ENCODE results near the gene NTRK3.

DNA sequence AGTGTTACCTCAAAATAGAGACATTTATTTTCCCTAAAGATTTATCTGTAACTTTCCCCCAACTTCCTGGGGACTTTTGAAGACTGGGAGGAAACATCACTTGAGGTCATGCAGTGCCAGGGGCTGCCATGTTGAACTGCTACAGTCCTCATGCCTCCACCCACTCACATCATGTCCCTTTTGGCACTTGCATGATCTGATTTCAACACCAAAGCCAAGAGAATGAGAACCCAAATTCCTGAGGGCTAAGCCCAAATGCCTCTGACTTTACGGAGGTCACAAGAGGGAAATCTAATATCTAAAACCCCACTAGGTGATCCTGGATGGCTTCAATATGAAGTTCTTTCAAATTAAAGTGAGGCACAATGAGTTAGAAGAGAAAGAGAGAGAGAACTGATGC, 213.1 kb downstream of the NTRK3 start:
- TF ChIP-seq, protein P1, sequence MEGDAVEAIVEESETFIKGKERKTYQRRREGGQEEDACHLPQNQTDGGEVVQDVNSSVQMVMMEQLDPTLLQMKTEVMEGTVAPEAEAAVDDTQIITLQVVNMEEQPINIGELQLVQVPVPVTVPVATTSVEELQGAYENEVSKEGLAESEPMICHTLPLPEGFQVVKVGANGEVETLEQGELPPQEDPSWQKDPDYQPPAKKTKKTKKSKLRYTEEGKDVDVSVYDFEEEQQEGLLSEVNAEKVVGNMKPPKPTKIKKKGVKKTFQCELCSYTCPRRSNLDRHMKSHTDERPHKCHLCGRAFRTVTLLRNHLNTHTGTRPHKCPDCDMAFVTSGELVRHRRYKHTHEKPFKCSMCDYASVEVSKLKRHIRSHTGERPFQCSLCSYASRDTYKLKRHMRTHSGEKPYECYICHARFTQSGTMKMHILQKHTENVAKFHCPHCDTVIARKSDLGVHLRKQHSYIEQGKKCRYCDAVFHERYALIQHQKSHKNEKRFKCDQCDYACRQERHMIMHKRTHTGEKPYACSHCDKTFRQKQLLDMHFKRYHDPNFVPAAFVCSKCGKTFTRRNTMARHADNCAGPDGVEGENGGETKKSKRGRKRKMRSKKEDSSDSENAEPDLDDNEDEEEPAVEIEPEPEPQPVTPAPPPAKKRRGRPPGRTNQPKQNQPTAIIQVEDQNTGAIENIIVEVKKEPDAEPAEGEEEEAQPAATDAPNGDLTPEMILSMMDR (conservative IDR thresholded peaks at IDR 0.05 in 1 of 2, IDR thresholded peaks at IDR 0.05 in 1 of 2; ENCODE audit: extremely low read depth in 1 of 2, insufficient read depth in 1 of 2, low read depth in 1 of 2, low read length in 2 of 2): no peak
- no peak for TF ChIP-seq EZH2 (IDR thresholded peaks at IDR 0.05; ENCODE audit: borderline replicate concordance, low read length)
